Measurements from ENCODE around the gene MPDZ.

DNA sequence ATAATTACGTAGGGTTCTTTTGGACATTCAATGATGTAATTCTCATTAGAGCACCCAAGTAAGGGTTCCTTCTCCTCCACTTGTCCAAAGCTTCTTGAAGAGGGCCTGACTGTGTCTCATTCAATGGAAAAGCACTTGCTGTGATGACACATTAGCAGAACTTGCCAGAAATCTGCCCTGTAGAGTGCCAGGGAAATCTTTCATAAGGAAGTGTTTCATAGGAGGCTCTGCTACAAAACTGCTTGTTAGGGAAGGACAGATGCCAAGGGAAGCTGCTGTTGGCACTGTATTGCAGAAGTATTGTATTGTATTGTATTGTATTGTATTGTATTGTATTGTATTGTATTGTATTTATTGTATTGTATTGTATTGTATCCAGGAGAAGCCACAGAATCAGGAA lies 45.5 kb upstream of the MPDZ start:
- TF ChIP-seq, protein P1, sequence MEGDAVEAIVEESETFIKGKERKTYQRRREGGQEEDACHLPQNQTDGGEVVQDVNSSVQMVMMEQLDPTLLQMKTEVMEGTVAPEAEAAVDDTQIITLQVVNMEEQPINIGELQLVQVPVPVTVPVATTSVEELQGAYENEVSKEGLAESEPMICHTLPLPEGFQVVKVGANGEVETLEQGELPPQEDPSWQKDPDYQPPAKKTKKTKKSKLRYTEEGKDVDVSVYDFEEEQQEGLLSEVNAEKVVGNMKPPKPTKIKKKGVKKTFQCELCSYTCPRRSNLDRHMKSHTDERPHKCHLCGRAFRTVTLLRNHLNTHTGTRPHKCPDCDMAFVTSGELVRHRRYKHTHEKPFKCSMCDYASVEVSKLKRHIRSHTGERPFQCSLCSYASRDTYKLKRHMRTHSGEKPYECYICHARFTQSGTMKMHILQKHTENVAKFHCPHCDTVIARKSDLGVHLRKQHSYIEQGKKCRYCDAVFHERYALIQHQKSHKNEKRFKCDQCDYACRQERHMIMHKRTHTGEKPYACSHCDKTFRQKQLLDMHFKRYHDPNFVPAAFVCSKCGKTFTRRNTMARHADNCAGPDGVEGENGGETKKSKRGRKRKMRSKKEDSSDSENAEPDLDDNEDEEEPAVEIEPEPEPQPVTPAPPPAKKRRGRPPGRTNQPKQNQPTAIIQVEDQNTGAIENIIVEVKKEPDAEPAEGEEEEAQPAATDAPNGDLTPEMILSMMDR (tag by site-specific recombination; IDR thresholded peaks at IDR 0.05) = no peak
- TF ChIP-seq, protein P2, sequence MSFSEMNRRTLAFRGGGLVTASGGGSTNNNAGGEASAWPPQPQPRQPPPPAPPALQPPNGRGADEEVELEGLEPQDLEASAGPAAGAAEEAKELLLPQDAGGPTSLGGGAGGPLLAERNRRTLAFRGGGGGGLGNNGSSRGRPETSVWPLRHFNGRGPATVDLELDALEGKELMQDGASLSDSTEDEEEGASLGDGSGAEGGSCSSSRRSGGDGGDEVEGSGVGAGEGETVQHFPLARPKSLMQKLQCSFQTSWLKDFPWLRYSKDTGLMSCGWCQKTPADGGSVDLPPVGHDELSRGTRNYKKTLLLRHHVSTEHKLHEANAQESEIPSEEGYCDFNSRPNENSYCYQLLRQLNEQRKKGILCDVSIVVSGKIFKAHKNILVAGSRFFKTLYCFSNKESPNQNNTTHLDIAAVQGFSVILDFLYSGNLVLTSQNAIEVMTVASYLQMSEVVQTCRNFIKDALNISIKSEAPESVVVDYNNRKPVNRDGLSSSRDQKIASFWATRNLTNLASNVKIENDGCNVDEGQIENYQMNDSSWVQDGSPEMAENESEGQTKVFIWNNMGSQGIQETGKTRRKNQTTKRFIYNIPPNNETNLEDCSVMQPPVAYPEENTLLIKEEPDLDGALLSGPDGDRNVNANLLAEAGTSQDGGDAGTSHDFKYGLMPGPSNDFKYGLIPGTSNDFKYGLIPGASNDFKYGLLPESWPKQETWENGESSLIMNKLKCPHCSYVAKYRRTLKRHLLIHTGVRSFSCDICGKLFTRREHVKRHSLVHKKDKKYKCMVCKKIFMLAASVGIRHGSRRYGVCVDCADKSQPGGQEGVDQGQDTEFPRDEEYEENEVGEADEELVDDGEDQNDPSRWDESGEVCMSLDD (tag by site-specific recombination; IDR thresholded peaks at IDR 0.05) = no peak
- TF ChIP-seq ZNF274 (IDR thresholded peaks at IDR 0.05; ENCODE audit: low read length) (no peak), ZNF274 (tag by site-specific recombination; IDR thresholded peaks at IDR 0.05; ENCODE audit: borderline replicate concordance) (no peak), ZNF747 (tag by site-specific recombination; IDR thresholded peaks at IDR 0.05) (no peak), ZNF670 (tag by site-specific recombination; IDR thresholded peaks at IDR 0.05; ENCODE audit: low read depth) (no peak), ZFP69B (tag by site-specific recombination; IDR thresholded peaks at IDR 0.05) (no peak), ZNF114 (tag by site-specific recombination; IDR thresholded peaks at IDR 0.05) (no peak), ZNF132 (tag by site-specific recombination; IDR thresholded peaks at IDR 0.05; ENCODE audit: borderline replicate concordance) (no peak), YY1 (tag by site-specific recombination; IDR thresholded peaks at IDR 0.05) (no peak)
